Measurements from ENCODE around the gene P2RY6.

DNA sequence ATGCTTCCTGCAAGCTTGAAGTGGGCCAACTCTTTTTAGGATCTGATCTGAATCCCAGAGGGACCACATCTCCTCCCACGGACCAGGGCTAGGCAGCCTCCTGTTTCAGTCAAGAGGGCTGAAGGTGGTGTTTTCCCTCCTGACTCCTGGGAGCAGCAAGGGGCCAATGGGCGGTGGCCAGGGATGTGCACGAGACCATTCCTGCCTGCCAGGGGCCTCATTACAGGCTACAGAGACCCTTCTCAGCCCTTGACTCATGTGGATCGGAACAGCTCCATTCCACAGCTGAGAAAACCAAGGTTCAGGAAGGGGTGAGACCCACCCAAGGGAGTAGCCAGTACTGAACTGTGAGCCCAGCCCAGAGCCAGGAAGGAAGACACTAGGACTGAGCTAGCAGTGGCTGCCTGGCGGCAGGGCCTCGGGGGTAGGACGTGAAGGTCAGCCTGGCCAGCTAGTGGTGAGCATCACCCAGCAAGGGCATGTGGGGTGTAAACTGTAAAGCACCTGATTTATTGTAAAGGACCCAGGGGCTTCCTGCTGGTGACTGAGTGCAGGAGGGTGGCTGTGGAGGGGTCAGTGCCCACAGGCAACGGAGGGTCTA lies 3.4 kb upstream of the P2RY6 start:
- TF ChIP-seq, protein P1, sequence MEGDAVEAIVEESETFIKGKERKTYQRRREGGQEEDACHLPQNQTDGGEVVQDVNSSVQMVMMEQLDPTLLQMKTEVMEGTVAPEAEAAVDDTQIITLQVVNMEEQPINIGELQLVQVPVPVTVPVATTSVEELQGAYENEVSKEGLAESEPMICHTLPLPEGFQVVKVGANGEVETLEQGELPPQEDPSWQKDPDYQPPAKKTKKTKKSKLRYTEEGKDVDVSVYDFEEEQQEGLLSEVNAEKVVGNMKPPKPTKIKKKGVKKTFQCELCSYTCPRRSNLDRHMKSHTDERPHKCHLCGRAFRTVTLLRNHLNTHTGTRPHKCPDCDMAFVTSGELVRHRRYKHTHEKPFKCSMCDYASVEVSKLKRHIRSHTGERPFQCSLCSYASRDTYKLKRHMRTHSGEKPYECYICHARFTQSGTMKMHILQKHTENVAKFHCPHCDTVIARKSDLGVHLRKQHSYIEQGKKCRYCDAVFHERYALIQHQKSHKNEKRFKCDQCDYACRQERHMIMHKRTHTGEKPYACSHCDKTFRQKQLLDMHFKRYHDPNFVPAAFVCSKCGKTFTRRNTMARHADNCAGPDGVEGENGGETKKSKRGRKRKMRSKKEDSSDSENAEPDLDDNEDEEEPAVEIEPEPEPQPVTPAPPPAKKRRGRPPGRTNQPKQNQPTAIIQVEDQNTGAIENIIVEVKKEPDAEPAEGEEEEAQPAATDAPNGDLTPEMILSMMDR (conservative IDR thresholded peaks at IDR 0.05), result no peak
- no peak for TF ChIP-seq ZFX (IDR thresholded peaks at IDR 0.05)
